IMR-90 (cell line): ENCODE measurements around the gene PARP12.

ENCODE experiments used
- BHLHE40 ChIP-seq: fragments of 150-350 bp; IDR thresholded peaks from 2 replicates; pipeline ENCODE4 v1.6.1; 2016; ENCODE audit warnings: mild to moderate bottlenecking, low read depth, low read length
- CEBPB ChIP-seq: IDR thresholded peaks from 2 replicates; pipeline ENCODE4 v1.6.1; 2012; ENCODE audit warnings: low read depth, low read length, improper control_type of control experiment
- CHD1 ChIP-seq: IDR thresholded peaks from 2 replicates; pipeline ENCODE4 v1.6.1; 2012; ENCODE audit warnings: low read depth, low read length, improper control_type of control experiment
- FOS ChIP-seq: fragments of 150-350 bp; IDR thresholded peaks from 2 replicates; pipeline ENCODE4 v1.6.1; 2016; ENCODE audit warnings: low read depth, low read length
- MAZ ChIP-seq: IDR thresholded peaks from 2 replicates; pipeline ENCODE4 v1.6.1; 2012; ENCODE audit warnings: low read depth, mild to moderate bottlenecking, low read length, improper control_type of control experiment, moderate library complexity, borderline replicate concordance
- MXI1 ChIP-seq: IDR thresholded peaks from 2 replicates; pipeline ENCODE4 v1.6.1; 2012; ENCODE audit warnings: low read depth, mild to moderate bottlenecking, low read length, moderate library complexity, borderline replicate concordance
- POLR2A ChIP-seq: IDR thresholded peaks from 2 replicates; pipeline ENCODE4 v1.6.1; 2012; ENCODE audit warnings: mild to moderate bottlenecking, low read depth, low read length
- RAD21 ChIP-seq: IDR thresholded peaks from 2 replicates; pipeline ENCODE4 v1.6.1; 2012; ENCODE audit warnings: low read length, improper control_type of control experiment
- RCOR1 ChIP-seq: IDR thresholded peaks from 2 replicates; pipeline ENCODE4 v1.6.1; 2012; ENCODE audit warnings: mild to moderate bottlenecking, low read length, improper control_type of control experiment; ENCODE audit not compliant: insufficient replicate concordance
- RFX5 ChIP-seq: IDR thresholded peaks from 2 replicates; pipeline ENCODE4 v1.8.0; 2012; ENCODE audit warnings: low read depth, mild to moderate bottlenecking, low read length, moderate library complexity
- SMC3 ChIP-seq: fragments of 150-350 bp; IDR thresholded peaks from 2 replicates; pipeline ENCODE4 v1.6.1; 2016; ENCODE audit warnings: low read depth, mild to moderate bottlenecking, antibody characterized with exemption, low read length, moderate library complexity
- TF ChIP-seq, protein P1 (sequence below): conservative IDR thresholded peaks from 2 replicates; pipeline ENCODE4 v1.5.1; 2012; ENCODE audit warnings: mild to moderate bottlenecking, low read depth, low read length, improper control_type of control experiment
- TF ChIP-seq, protein P2 (sequence below): fragments of 150-350 bp; IDR thresholded peaks from 2 replicates; pipeline ENCODE4 v1.6.1; 2016; ENCODE audit warnings: low read depth, mild to moderate bottlenecking, low read length, moderate library complexity, borderline replicate concordance

DNA sequence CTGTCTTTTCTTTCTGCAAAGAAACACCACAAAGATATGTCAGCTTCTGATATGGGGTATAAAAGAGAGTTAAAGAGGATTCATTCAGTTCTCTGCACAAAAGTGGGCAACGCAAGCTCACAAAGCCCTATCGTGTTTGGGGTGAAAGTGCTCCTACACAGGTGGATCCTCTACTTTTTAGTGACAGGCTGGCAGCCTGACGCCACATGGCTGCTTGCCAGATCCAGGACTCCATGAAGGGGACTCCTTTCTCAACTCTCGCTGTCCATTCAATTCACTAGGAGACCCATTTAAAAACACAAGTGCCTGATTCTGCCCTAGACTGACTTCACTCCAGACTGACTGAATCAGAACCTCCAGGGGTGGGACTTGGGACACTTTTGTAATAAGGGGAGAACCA is 8.0 kb downstream of the PARP12 start:
- TF ChIP-seq CEBPB = no peak
- TF ChIP-seq POLR2A = no peak
- TF ChIP-seq, protein P1, sequence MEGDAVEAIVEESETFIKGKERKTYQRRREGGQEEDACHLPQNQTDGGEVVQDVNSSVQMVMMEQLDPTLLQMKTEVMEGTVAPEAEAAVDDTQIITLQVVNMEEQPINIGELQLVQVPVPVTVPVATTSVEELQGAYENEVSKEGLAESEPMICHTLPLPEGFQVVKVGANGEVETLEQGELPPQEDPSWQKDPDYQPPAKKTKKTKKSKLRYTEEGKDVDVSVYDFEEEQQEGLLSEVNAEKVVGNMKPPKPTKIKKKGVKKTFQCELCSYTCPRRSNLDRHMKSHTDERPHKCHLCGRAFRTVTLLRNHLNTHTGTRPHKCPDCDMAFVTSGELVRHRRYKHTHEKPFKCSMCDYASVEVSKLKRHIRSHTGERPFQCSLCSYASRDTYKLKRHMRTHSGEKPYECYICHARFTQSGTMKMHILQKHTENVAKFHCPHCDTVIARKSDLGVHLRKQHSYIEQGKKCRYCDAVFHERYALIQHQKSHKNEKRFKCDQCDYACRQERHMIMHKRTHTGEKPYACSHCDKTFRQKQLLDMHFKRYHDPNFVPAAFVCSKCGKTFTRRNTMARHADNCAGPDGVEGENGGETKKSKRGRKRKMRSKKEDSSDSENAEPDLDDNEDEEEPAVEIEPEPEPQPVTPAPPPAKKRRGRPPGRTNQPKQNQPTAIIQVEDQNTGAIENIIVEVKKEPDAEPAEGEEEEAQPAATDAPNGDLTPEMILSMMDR = no peak
- TF ChIP-seq SMC3 = no peak
- no peak for TF ChIP-seq CHD1
- no peak for TF ChIP-seq FOS
- TF ChIP-seq, protein P2, sequence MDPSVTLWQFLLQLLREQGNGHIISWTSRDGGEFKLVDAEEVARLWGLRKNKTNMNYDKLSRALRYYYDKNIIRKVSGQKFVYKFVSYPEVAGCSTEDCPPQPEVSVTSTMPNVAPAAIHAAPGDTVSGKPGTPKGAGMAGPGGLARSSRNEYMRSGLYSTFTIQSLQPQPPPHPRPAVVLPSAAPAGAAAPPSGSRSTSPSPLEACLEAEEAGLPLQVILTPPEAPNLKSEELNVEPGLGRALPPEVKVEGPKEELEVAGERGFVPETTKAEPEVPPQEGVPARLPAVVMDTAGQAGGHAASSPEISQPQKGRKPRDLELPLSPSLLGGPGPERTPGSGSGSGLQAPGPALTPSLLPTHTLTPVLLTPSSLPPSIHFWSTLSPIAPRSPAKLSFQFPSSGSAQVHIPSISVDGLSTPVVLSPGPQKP = no peak
- no peak for TF ChIP-seq MAZ
- TF ChIP-seq MXI1 = no peak
- TF ChIP-seq RCOR1 = no peak
- no peak for TF ChIP-seq BHLHE40
- no peak for TF ChIP-seq RFX5
- no peak for TF ChIP-seq RAD21
